Astrocyte (in vitro differentiated cells and primary cell): Measurements from ENCODE around the gene NPHP4. TPM values are rescaled to one million over a fixed set of nuclear protein-coding genes. Genes with fewer than 3 reads are reported as not detected.

Source experiments
- DNase-seq: peaks from one replicate; pipeline ENCODE4 v3.0.0-alpha.2; 2010; ENCODE audit warnings: low read depth
- FAIRE-seq: peaks from 2 replicates; lab custom pipeline; 2011; peaks lifted over from hg19 to GRCh38; lab: Jason Lieb, UNC
- H2AFZ ChIP-seq: 2 replicates; pipeline ENCODE4 v1.6.0; 2012; ENCODE audit warnings: low read depth, low read length, inconsistent platforms
- H3K27ac ChIP-seq: 2 replicates; pipeline ENCODE4 v1.5.1; 2011; ENCODE audit warnings: low read depth, low read length, inconsistent platforms
- H3K27me3 ChIP-seq: 2 replicates; pipeline ENCODE4 v1.6.0; 2011; ENCODE audit warnings: low read length, inconsistent platforms; ENCODE audit not compliant: insufficient read depth
- H3K36me3 ChIP-seq: 2 replicates; pipeline ENCODE4 v1.5.1; 2011; ENCODE audit warnings: low read length, inconsistent platforms; ENCODE audit not compliant: insufficient read depth
- H3K4me1 ChIP-seq: 2 replicates; pipeline ENCODE4 v1.5.1; 2011; ENCODE audit warnings: low read length, inconsistent platforms; ENCODE audit not compliant: insufficient read depth
- H3K4me2 ChIP-seq: 2 replicates; pipeline ENCODE4 v1.6.0; 2012; ENCODE audit warnings: low read length, inconsistent platforms
- H3K4me3 ChIP-seq: 2 replicates; pipeline ENCODE4 v1.5.1; 2011; ENCODE audit warnings: low read depth, mild to moderate bottlenecking, low read length, inconsistent platforms; ENCODE audit not compliant: insufficient read depth
- H3K79me2 ChIP-seq: 2 replicates; pipeline ENCODE4 v1.6.0; 2012; ENCODE audit warnings: mild to moderate bottlenecking, low read length, inconsistent platforms; ENCODE audit not compliant: insufficient read depth
- H3K9ac ChIP-seq: 2 replicates; pipeline ENCODE4 v1.6.0; 2012; ENCODE audit warnings: mild to moderate bottlenecking, low read length, inconsistent platforms
- H3K9me3 ChIP-seq: 2 replicates; pipeline ENCODE4 v1.5.1; 2012; ENCODE audit warnings: low read depth, mild to moderate bottlenecking, low read length, inconsistent platforms; ENCODE audit not compliant: insufficient read depth
- H4K20me1 ChIP-seq: 2 replicates; pipeline ENCODE4 v1.6.0; 2012; ENCODE audit warnings: low read length, inconsistent platforms; ENCODE audit not compliant: insufficient read depth
- H3K27ac Mint-ChIP-seq: one replicate; pipeline ENCODE4 v1.8.0; 2021; ENCODE audit warnings: mild to moderate bottlenecking, mixed read lengths; ENCODE audit not compliant: unreplicated experiment
- H3K27me3 Mint-ChIP-seq: one replicate; pipeline ENCODE4 v1.8.0; 2021; ENCODE audit warnings: low read depth, mixed read lengths; ENCODE audit not compliant: unreplicated experiment
- H3K36me3 Mint-ChIP-seq: one replicate; pipeline ENCODE4 v1.8.0; 2021; ENCODE audit warnings: low read depth, mixed read lengths; ENCODE audit not compliant: unreplicated experiment
- H3K4me1 Mint-ChIP-seq: one replicate; pipeline ENCODE4 v1.8.0; 2021; ENCODE audit warnings: low read depth, mixed read lengths; ENCODE audit not compliant: unreplicated experiment
- H3K4me3 Mint-ChIP-seq: one replicate; pipeline ENCODE4 v1.8.0; 2021; ENCODE audit warnings: mild to moderate bottlenecking, moderate library complexity, mixed read lengths; ENCODE audit not compliant: unreplicated experiment
- H3K9me3 Mint-ChIP-seq: one replicate; pipeline ENCODE4 v1.8.0; 2021; ENCODE audit warnings: mild to moderate bottlenecking, mixed read lengths; ENCODE audit not compliant: unreplicated experiment
- EZH2 ChIP-seq: IDR thresholded peaks from 2 replicates; pipeline ENCODE4 v1.6.1; 2012; ENCODE audit warnings: mild to moderate bottlenecking, low read length, inconsistent platforms; ENCODE audit not compliant: insufficient read depth
- total RNA-seq: library from RNA; stranded (reverse); gene quantifications from 2 replicates; pipeline ENCODE4 v1.2.1, GENCODE V29; 2021
- TF ChIP-seq, protein P1 (sequence below): IDR thresholded peaks from 2 replicates; pipeline ENCODE4 v1.5.1; 2011; ENCODE audit warnings: low read depth, mild to moderate bottlenecking, inconsistent platforms, low read length, moderate library complexity; ENCODE audit not compliant: insufficient read depth

The NPHP4 gene
- total RNA-seq, 1 donor from 2014 or later = 8.4 TPM

DNA sequence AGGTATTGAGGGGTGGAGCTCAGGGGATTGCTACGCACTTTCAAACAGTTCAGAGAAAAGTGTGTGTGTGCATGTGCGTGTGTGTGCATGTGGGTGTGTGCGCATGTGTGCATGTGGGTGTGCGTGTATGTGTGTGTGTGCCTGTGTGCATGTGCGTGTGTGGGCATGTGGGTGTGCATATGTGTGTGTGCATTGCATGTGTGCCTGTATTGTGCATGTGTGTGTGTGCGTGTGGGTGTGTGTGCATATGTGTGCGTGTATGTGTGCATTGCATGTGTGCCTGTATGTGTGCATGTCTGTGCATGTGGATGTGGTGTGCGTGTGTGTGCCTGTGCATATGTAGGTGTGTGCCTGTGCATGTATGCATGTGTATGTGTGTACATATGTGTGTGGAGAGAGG, 40.9 kb upstream of the NPHP4 start:
- H3K36me3 ChIP-seq = no peaks in the 10 kb centered on the region
- Mint-ChIP-seq H3K4me3 (no peak overlapping the region), H3K27ac (no peak overlapping the region), H3K4me1 (peaks cover 2% of the 10 kb centered on the region), H3K27me3 (peaks cover 47% of the 10 kb centered on the region), H3K9me3 (no peaks in the 10 kb centered on the region), H3K36me3 (no peaks in the 10 kb centered on the region)
- peaks cover 7% of the 10 kb centered on the region for H4K20me1 ChIP-seq
- FAIRE-seq (no peak), DNase-seq (no peak)
- peaks cover 8% of the 10 kb centered on the region for H3K4me1 ChIP-seq
- H3K4me3 ChIP-seq = no peak overlapping the region
- no peak overlapping the region for H3K9ac ChIP-seq
- peaks cover 21% of the 10 kb centered on the region for H3K27me3 ChIP-seq
- TF ChIP-seq, protein P1, sequence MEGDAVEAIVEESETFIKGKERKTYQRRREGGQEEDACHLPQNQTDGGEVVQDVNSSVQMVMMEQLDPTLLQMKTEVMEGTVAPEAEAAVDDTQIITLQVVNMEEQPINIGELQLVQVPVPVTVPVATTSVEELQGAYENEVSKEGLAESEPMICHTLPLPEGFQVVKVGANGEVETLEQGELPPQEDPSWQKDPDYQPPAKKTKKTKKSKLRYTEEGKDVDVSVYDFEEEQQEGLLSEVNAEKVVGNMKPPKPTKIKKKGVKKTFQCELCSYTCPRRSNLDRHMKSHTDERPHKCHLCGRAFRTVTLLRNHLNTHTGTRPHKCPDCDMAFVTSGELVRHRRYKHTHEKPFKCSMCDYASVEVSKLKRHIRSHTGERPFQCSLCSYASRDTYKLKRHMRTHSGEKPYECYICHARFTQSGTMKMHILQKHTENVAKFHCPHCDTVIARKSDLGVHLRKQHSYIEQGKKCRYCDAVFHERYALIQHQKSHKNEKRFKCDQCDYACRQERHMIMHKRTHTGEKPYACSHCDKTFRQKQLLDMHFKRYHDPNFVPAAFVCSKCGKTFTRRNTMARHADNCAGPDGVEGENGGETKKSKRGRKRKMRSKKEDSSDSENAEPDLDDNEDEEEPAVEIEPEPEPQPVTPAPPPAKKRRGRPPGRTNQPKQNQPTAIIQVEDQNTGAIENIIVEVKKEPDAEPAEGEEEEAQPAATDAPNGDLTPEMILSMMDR = no peak
- no peak for TF ChIP-seq EZH2
- H3K79me2 ChIP-seq = no peaks in the 10 kb centered on the region
- no peak overlapping the region for H2AFZ ChIP-seq
- no peak overlapping the region for H3K4me2 ChIP-seq
- H3K27ac ChIP-seq = no peak overlapping the region
- no peaks in the 10 kb centered on the region for H3K9me3 ChIP-seq

DNA sequence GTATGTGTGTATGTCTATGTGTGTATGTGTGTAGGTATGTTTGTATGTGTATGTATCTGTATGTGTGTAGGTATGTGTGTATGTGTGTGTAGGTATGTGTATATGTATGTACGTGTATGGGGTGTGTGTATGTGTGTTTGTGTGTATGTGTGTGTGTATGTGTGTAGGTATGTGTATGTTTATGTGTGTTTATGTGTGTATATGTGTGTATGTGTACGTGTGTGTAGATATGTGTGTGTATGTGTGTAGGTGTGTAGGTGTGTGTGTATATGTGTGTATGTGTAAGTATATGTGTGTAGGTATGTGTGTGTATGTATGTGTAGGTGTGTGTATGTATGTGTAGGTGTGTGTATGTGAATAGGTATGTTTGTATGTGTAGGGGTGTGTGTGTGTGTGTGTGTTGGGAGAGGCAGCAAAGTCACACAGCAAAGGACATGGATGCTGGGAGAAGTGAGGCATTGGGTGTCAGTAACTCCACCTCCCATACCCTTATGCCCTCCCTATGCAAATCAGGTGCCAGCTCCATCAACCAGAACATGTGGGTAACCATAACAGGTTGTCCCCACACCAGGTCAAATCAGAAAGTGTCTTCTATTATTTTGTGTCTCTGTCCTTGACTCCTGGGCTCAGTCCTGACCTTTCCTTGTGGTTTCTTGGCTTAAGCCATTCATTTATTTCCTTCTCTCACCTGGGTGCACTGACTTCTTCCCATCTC, 38.5 kb upstream of the NPHP4 start:
- FAIRE-seq = no peak

More for the DNA sequence above, 38.5 kb upstream of the NPHP4 start:
- Histone ChIP-seq H2AFZ (no peak overlapping the region), H3K9ac (no peak overlapping the region), H3K36me3 (no peaks in the 10 kb centered on the region), H3K9me3 (no peaks in the 10 kb centered on the region), H3K27me3 (peaks cover 27% of the 10 kb centered on the region), H3K4me1 (peaks cover 5% of the 10 kb centered on the region), H4K20me1 (peaks cover 7% of the 10 kb centered on the region), H3K4me3 (no peak overlapping the region), H3K27ac (no peak overlapping the region), H3K79me2 (no peaks in the 10 kb centered on the region), H3K4me2 (no peak overlapping the region)
- no peak for DNase-seq
- no peak for TF ChIP-seq EZH2
- TF ChIP-seq, protein P1 = no peak
- Mint-ChIP-seq H3K36me3 (no peaks in the 10 kb centered on the region), H3K27me3 (peaks cover 47% of the 10 kb centered on the region), H3K9me3 (no peaks in the 10 kb centered on the region), H3K27ac (no peak overlapping the region), H3K4me1 (no peaks in the 10 kb centered on the region), H3K4me3 (no peak overlapping the region)
